OCI-LY7 (cell line): Measurements from ENCODE around the gene SIK1. TPM values are rescaled to one million over a fixed set of nuclear protein-coding genes. Genes with fewer than 3 reads are reported as not detected.
"Not testable (repeated sequence)": the region's sequence is repeated elsewhere in the genome, so short reads cannot be mapped to it uniquely, and the experiment has no call there.

Experiments used
- Bru-seq: library from RNA; stranded (reverse); fragments of 400-500 nt; gene quantifications from one replicate; lab custom pipeline; 2021; lab: Mats Ljungman, UMichigan
- BruChase-seq, 2 experiments: library from RNA; stranded (reverse); fragments of 400-500 nt; gene quantifications; one replicate each; lab custom pipeline; 2021; lab: Mats Ljungman, UMichigan
- BruUV-seq: library from RNA; stranded (reverse); fragments of 400-500 nt; replicated peaks from 2 replicates; lab custom pipeline; 2021; lab: Mats Ljungman, UMichigan
- CTCF ChIA-PET: fragments of 300-600 bp; sonication (Branson Sonifier 250); formaldehyde crosslinking; loops from one replicate; lab custom pipeline; 2022; ENCODE audit warnings: antibody characterized with exemption; ENCODE audit not compliant: unreplicated experiment; lab: Charles Lee
- POLR2A ChIA-PET: fragments of 300-600 bp; sonication (Branson Sonifier 250); formaldehyde crosslinking; loops from one replicate; lab custom pipeline; 2022; ENCODE audit warnings: antibody characterized with exemption; lab: Charles Lee
- DNase-seq: peaks from one replicate; pipeline ENCODE4 v3.0.0-alpha.2; 2015; ENCODE audit warnings: low spot score
- H2AFZ ChIP-seq: fragments of 200-600 bp; sonication (generic), shearing (Covaris generic); 2 replicates; pipeline ENCODE4 v1.6.1; 2014; ENCODE audit warnings: mild to moderate bottlenecking, antibody characterized with exemption, low read length, moderate library complexity
- H3K27ac ChIP-seq: fragments of 200-600 bp; sonication (generic); 2 replicates; pipeline ENCODE4 v1.5.1; 2014; ENCODE audit warnings: mixed run types, low read depth, mild to moderate bottlenecking, moderate library complexity, low read length, inconsistent platforms; ENCODE audit not compliant: poor library complexity, severe bottlenecking
- H3K36me3 ChIP-seq: fragments of 200-600 bp; sonication (generic); 2 replicates; pipeline ENCODE4 v1.6.1; 2014; ENCODE audit warnings: mild to moderate bottlenecking, antibody characterized with exemption, low read length, moderate library complexity, mixed read lengths; ENCODE audit not compliant: insufficient read depth
- H3K4me1 ChIP-seq: fragments of 200-600 bp; sonication (generic); 2 replicates; pipeline ENCODE4 v1.5.1; 2014; ENCODE audit warnings: mild to moderate bottlenecking, low read length; ENCODE audit not compliant: insufficient read depth, poor library complexity, severe bottlenecking
- H3K4me2 ChIP-seq: fragments of 200-600 bp; sonication (generic); 2 replicates; pipeline ENCODE4 v1.6.1; 2014; ENCODE audit warnings: mild to moderate bottlenecking, low read length
- H3K4me3 ChIP-seq: fragments of 200-600 bp; sonication (generic); 2 replicates; pipeline ENCODE4 v1.5.1; 2014; ENCODE audit warnings: mild to moderate bottlenecking, low read depth, low read length; ENCODE audit not compliant: poor library complexity, severe bottlenecking
- H3K79me2 ChIP-seq: fragments of 200-600 bp; sonication (generic); 2 replicates; pipeline ENCODE4 v1.6.1; 2016; ENCODE audit warnings: low read depth, mild to moderate bottlenecking, low read length, moderate library complexity, mixed read lengths; ENCODE audit not compliant: insufficient read depth
- H3K9me2 ChIP-seq: fragments of 200-600 bp; sonication (generic); 2 replicates; pipeline ENCODE4 v1.6.1; 2016; ENCODE audit warnings: mild to moderate bottlenecking, low read length, mixed read lengths; ENCODE audit not compliant: insufficient read depth
- H3K9me3 ChIP-seq: fragments of 200-600 bp; sonication (generic); 2 replicates; pipeline ENCODE4 v1.6.1; 2014; ENCODE audit warnings: mild to moderate bottlenecking, mixed run types, low read length, mixed read lengths
- H4K20me1 ChIP-seq: fragments of 200-600 bp; sonication (generic); 2 replicates; pipeline ENCODE4 v1.6.1; 2014; ENCODE audit warnings: mild to moderate bottlenecking, antibody characterized with exemption, low read length, moderate library complexity, mixed read lengths; ENCODE audit not compliant: insufficient read depth
- EZH2phosphoT487 ChIP-seq: fragments of 200-600 bp; sonication (generic); IDR thresholded peaks from 2 replicates; pipeline ENCODE4 v1.6.1; 2018; ENCODE audit warnings: low read depth, borderline replicate concordance, mild to moderate bottlenecking, mixed run types, antibody characterized with exemption, low read length, moderate library complexity, mixed read lengths
- intact Hi-C: fragments of 100-400 bp; cut with micrococcal nuclease; formaldehyde crosslinking; loops from one replicate; pipeline ENCODE4 v1.10.0; 2022; ENCODE audit not compliant: unreplicated experiment
- long read RNA-seq: library from polyadenylated mRNA; stranded (forward); transcript quantifications from one replicate; pipeline ENCODE4 v2.0.0, GENCODE V29; 2022
- total RNA-seq, 2 experiments: library from RNA; depleted of rRNA in 1 of 2; stranded (reverse); fragments of >200 nt in 1 of 2; shearing (Covaris generic) in 1 of 2; gene quantifications; 2 replicates each; pipeline ENCODE4 v1.2.3, GENCODE V29; 2014 to 2022
- TF ChIP-seq, protein P1 (sequence below): fragments of 200-600 bp; sonication (generic); conservative IDR thresholded peaks from 2 replicates; pipeline ENCODE4 v1.5.1; 2014; ENCODE audit warnings: mild to moderate bottlenecking, antibody characterized with exemption, low read length, moderate library complexity, mixed read lengths

The SIK1 gene
- total RNA-seq (2014; rRNA removed; shearing (Covaris generic)) (0.41 and 1.2 TPM in 2 replicates), total RNA-seq (2022) (4.6 and 5.5 TPM in 2 replicates), Bru-seq, nascent RNA (percentile 24 among the genes with signal in this experiment), BruChase-seq, experiment 1, labeled RNA remaining after a 6-hour chase (percentile 26 among the genes with signal in this experiment), BruChase-seq, experiment 2, labeled RNA remaining after a 2-hour chase (percentile 28 among the genes with signal in this experiment)
- long read RNA-seq = 0 reads

DNA sequence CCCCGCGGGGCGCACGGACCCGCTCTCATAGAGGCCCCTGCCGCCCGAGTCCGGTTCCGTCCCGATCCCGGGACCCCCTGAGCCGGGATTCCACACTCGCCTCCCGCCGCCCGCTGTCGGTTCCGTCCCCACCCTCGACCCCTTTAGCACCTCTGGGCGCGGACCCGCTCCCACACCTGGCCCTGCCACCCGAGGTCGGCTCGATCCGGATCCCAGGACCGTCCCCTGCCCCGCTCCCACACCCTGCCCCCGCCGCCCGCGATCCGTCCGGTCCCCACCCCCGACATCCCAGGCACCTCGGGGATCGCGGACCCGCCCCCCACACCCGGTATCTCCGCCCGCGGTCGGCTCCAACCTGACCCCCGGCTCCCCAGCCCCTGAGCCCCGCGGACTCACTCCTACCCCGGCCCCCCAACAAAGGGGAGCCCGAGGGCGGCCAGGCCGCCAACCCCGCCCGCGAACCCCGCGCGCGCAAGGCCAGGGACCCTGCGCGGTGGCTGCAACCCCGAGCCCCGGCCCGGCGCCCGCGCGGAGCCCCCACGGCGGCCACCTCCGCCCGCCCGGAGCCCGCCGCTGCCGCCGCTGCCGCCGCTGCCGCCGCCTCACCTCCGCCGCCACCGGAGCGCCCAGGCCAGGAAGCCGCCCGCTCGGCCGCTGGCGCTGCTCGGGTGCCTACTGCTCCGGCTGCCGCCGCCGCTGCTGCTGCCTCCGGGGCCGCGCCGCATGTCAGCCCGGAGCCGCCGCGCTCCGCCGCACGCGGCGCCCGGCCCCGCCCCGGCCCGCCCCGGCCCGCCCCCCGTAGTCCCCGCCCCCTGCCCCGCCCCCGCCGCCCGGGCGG is at the start of gene SIK1:
SIK1 (minus strand) TSS at position 728 of the 838 bp plus-strand sequence. CDS start 953 bp downstream, outside the sequence.
- H3K9me3 ChIP-seq, H3K4me2 ChIP-seq, H3K4me3 ChIP-seq, H2AFZ ChIP-seq, intact Hi-C loops, H3K9me2 ChIP-seq, BruUV-seq, H4K20me1 ChIP-seq, H3K27ac ChIP-seq, H3K4me1 ChIP-seq, H3K36me3 ChIP-seq, POLR2A ChIA-PET, CTCF ChIA-PET, H3K79me2 ChIP-seq, DNase-seq: not testable (repeated sequence)

DNA sequence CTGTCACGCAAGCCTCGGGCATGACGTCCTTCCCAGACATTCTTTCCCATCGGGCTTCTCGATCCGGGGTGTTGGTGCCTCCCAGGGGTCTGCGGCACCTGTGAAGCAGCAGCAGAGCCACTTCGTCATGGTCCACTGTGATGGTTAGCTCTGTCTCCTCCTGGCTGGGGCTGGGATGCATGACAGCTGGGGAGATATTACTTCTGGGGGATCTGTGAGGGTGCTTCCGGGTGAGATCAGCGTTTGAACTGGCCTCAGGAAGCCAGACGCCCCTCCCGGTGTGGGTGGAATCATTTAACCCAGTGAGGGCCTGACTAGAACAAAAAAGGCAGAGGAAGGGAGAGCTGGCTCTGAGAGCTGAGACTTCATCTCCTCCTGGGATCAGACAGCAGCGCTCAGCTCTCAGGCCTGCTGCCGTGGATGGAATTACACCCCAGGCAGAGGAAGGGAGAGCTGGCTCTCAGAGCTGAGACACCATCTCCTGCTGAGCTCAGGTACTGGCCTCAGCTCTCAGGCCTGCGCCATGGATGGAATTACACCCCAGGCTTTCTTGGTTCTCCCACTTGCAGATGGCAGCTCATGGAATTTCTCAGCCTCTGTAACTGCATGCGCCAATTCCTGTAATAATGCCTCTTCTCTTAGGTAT is 44.8 kb upstream of the SIK1 start:
- BruUV-seq, H4K20me1 ChIP-seq, H3K36me3 ChIP-seq, H2AFZ ChIP-seq, H3K9me3 ChIP-seq, H3K79me2 ChIP-seq, DNase-seq, H3K4me3 ChIP-seq, CTCF ChIA-PET, H3K9me2 ChIP-seq, H3K27ac ChIP-seq, H3K4me1 ChIP-seq, intact Hi-C loops, H3K4me2 ChIP-seq, POLR2A ChIA-PET: not testable (repeated sequence)

DNA sequence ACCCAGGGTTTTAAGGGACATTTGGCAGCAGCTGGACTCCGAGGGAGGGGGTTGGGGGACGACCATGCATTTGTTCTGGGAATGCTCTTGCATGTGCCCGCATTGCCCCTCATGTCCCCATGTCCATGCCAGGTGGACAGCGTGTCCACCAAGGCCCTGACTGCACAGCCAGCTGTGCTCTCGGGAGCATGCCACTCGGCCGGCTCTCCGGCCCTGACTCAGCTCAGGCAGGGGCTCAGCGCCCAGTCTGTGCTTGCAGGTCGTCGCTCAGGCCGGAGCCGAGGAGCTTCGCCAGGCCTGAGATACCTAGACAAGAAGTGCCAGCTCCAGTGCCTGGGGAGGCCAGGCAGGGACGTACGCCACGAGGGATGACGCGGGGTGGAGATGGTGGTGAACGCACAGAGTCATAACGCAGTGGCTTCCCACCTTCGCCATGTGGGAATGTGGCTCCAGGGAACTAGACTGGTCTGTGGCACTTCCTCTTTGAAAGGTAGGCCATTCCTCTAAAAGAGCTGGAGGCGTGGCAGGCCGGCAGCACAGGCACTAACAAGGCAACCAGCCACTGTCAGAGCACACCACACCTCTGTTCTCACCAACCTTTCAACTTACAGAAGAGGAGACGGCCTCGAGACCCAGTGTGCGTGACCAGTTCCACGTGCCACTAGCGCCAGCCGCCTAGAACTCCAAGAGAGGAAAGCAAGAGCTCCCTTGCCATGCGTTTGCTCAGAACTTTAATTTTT is 43.0 kb upstream of the SIK1 start:
- H3K79me2 ChIP-seq, POLR2A ChIA-PET, H3K27ac ChIP-seq, CTCF ChIA-PET, H4K20me1 ChIP-seq, H2AFZ ChIP-seq, H3K4me1 ChIP-seq, BruUV-seq, H3K4me3 ChIP-seq, H3K9me2 ChIP-seq, DNase-seq, intact Hi-C loops, H3K4me2 ChIP-seq, H3K9me3 ChIP-seq, H3K36me3 ChIP-seq: not testable (repeated sequence)

DNA sequence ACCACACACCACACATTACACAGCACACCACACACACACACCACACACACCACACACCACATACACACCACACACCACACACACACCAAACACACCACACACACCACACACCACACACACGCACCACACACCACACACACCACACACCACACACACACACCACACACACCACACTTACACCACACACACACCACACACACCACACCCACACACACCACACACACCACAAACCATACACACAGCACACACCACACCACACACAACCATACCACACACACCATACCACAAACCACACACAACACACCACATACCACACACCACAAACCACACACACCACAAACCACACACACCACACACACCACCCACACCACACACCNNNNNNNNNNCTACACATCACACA is 40.9 kb upstream of the SIK1 start:
- no peaks in the 10 kb centered on the region for H3K9me2 ChIP-seq
- no peaks in the 10 kb centered on the region for H3K4me1 ChIP-seq
- no TSS peak for BruUV-seq

DNA sequence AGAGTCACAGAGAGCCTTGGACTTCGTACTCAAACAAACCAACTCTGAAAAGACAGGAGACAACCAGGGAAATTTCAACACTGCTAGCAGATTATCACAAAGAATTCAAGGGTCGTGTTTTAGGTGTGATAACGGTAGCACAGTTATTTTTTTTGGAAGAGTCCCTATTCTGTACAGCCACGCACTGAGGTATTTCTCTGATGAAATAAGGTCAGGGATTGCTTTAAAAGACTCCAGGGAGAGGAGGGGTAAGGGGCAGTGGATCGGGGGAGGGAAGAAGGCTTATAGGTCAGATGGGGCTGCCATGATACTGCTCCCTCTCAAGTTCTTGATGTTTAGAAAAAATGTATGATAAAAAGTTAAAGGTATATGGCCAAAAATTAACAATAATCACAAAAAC is 38.2 kb upstream of the SIK1 start:
- H3K4me1 ChIP-seq, DNase-seq, H3K9me3 ChIP-seq, H3K27ac ChIP-seq, H3K9me2 ChIP-seq, H3K4me2 ChIP-seq, H2AFZ ChIP-seq, H3K4me3 ChIP-seq, H4K20me1 ChIP-seq, H3K79me2 ChIP-seq, POLR2A ChIA-PET, intact Hi-C loops, BruUV-seq, H3K36me3 ChIP-seq, CTCF ChIA-PET: not testable (repeated sequence)

More for the DNA sequence above, 40.9 kb upstream of the SIK1 start:
- Histone ChIP-seq H3K27ac (no peak overlapping the region), H2AFZ (no peak overlapping the region), H3K36me3 (no peaks in the 10 kb centered on the region), H3K9me3 (no peaks in the 10 kb centered on the region), H3K4me3 (no peak overlapping the region), H3K79me2 (no peaks in the 10 kb centered on the region), H4K20me1 (no peaks in the 10 kb centered on the region), H3K4me2 (no peak overlapping the region)
- CTCF ChIA-PET = no interaction called here
- POLR2A ChIA-PET = no interaction called here
- TF ChIP-seq, protein P1, sequence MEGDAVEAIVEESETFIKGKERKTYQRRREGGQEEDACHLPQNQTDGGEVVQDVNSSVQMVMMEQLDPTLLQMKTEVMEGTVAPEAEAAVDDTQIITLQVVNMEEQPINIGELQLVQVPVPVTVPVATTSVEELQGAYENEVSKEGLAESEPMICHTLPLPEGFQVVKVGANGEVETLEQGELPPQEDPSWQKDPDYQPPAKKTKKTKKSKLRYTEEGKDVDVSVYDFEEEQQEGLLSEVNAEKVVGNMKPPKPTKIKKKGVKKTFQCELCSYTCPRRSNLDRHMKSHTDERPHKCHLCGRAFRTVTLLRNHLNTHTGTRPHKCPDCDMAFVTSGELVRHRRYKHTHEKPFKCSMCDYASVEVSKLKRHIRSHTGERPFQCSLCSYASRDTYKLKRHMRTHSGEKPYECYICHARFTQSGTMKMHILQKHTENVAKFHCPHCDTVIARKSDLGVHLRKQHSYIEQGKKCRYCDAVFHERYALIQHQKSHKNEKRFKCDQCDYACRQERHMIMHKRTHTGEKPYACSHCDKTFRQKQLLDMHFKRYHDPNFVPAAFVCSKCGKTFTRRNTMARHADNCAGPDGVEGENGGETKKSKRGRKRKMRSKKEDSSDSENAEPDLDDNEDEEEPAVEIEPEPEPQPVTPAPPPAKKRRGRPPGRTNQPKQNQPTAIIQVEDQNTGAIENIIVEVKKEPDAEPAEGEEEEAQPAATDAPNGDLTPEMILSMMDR = no peak
- no peak for TF ChIP-seq EZH2phosphoT487
- intact Hi-C loops = no loop called here
- no peak for DNase-seq
